ENCODE measurements around the gene LANCL3. TPM values are rescaled to one million over a fixed set of nuclear protein-coding genes. Genes with fewer than 3 reads are reported as not detected.
"Not testable (repeated sequence)": the region's sequence is repeated elsewhere in the genome, so short reads cannot be mapped to it uniquely, and the experiment has no call there.

Gene LANCL3
- total RNA-seq, 1 donor = 0.18 TPM

GRCh38 chrX:37641859-37642258 lies 70.4 kb downstream of the LANCL3 start:
- no peak overlapping the region for H3K4me3 ChIP-seq (ENCODE audit: low read depth, low read length)
- TF ChIP-seq, protein P1, sequence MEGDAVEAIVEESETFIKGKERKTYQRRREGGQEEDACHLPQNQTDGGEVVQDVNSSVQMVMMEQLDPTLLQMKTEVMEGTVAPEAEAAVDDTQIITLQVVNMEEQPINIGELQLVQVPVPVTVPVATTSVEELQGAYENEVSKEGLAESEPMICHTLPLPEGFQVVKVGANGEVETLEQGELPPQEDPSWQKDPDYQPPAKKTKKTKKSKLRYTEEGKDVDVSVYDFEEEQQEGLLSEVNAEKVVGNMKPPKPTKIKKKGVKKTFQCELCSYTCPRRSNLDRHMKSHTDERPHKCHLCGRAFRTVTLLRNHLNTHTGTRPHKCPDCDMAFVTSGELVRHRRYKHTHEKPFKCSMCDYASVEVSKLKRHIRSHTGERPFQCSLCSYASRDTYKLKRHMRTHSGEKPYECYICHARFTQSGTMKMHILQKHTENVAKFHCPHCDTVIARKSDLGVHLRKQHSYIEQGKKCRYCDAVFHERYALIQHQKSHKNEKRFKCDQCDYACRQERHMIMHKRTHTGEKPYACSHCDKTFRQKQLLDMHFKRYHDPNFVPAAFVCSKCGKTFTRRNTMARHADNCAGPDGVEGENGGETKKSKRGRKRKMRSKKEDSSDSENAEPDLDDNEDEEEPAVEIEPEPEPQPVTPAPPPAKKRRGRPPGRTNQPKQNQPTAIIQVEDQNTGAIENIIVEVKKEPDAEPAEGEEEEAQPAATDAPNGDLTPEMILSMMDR (IDR thresholded peaks at IDR 0.05; ENCODE audit: insufficient read depth, low read length) = no peak
- no peak for DNase-seq (ENCODE audit: low read depth)

GRCh38 chrX:37644381-37645305 lies 73.2 kb downstream of the LANCL3 start:
- H3K4me3 ChIP-seq (ENCODE audit: low read depth, low read length) = no peak overlapping the region
- TF ChIP-seq, protein P1 (IDR thresholded peaks at IDR 0.05; ENCODE audit: insufficient read depth, low read length) = no peak
- no peak for DNase-seq (ENCODE audit: low read depth)

- TF ChIP-seq, protein P1 (IDR thresholded peaks at IDR 0.05; ENCODE audit: insufficient read depth, low read length) = peak; percentile 9
- no peak for DNase-seq (ENCODE audit: low read depth)
- H3K4me3 ChIP-seq (ENCODE audit: low read depth, low read length) = no peak overlapping the region
Observed at GRCh38 chrX:37646254-37646653, 74.8 kb downstream of the LANCL3 start.

DNA sequence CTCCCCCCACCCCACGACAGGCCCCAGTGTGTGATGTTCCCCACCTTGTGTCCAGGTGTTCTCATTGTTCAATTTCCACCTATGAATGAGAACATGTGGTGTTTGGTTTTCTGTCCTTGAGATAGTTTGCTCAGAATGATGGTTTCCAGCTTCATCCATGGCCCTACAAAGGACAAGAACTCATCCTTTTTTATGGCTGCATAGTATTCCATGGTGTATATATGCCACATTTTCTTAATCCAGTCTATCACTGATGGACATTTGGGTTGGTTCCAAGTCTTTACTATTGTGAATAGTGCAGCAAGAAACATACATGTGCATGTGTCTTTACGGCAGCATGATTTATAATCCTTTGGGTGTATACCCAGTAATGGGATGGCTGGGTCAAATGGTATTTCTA lies 79.4 kb downstream of the LANCL3 start:
- not testable (repeated sequence) for H3K4me3 ChIP-seq (ENCODE audit: low read depth, low read length); DNase-seq (ENCODE audit: low read depth)

DNA sequence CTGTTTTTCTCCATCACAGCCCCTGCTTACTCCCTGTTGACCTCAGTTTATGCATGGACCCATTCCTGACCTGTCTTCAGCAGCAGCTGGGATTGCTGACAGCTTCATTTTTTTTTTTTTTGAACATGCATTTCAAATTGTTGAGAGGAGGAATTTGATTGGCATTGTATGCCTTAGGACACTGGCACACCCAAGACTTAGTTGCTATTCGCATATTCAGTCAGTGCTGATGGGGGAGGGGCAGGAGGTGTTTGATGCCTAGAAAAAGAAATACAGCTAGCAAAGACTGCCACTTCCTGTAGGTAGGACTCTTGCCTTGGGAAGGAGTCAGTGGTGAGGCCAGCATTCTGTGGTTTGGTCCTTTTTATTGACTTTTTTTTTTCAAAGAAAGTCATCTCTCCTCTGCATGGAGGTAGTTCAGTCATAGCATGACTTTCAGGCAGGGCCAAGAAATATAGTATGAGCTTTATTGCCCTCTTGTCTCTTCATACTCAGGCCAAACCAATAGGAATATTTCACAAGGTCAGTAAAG lies 80.5 kb downstream of the LANCL3 start:
- DNase-seq (ENCODE audit: low read depth) = no peak
- no peak overlapping the region for H3K4me3 ChIP-seq (ENCODE audit: low read depth, low read length)
- TF ChIP-seq, protein P1 (IDR thresholded peaks at IDR 0.05; ENCODE audit: insufficient read depth, low read length) = no peak

- no peak for DNase-seq (ENCODE audit: low read depth)
- no peak overlapping the region for H3K4me3 ChIP-seq (ENCODE audit: low read depth, low read length)
- TF ChIP-seq, protein P1 (IDR thresholded peaks at IDR 0.05; ENCODE audit: insufficient read depth, low read length) = no peak
Observed at GRCh38 chrX:37652589-37653231, 81.2 kb downstream of the LANCL3 start.

Measured in fibroblast of the aortic adventitia (primary cell).